Activated CD4-positive, alpha-beta T cell treated with anti-CD3 and anti-CD28 coated beads for 4 hours (primary cell): ENCODE results near the gene ENC1.
A peak's percentile ranks its signal among the peaks of the same experiment; 100 is the strongest.

Experiments
- DNase-seq, 2 donors: peaks; one replicate each; pipeline ENCODE4 v3.0.0-alpha.2; 2020

Gene ENC1

GRCh38 chr5:74598731-74599130, 41.8 kb downstream of the ENC1 start:
- DNase-seq, result no peak

- no peak for DNase-seq
Measured at GRCh38 chr5:74596927-74597326, 43.6 kb downstream of the ENC1 start.

GRCh38 chr5:74595143-74595925, 45.2 kb downstream of the ENC1 start:
- no peak for DNase-seq

- no peak for DNase-seq
Measured at GRCh38 chr5:74594137-74595040, 46.1 kb downstream of the ENC1 start.

GRCh38 chr5:74589204-74590056, 51.1 kb downstream of the ENC1 start:
- no peak for DNase-seq

GRCh38 chr5:74588415-74588814, 52.1 kb downstream of the ENC1 start:
- DNase-seq, result no peak

- DNase-seq, result no peak
Measured at GRCh38 chr5:74587890-74588289, 52.6 kb downstream of the ENC1 start.

GRCh38 chr5:74587300-74587699, 53.2 kb downstream of the ENC1 start:
- no peak for DNase-seq

GRCh38 chr5:74586856-74587255, 53.7 kb downstream of the ENC1 start:
- DNase-seq, result no peak

GRCh38 chr5:74582853-74583252, 57.7 kb downstream of the ENC1 start:
- no peak for DNase-seq

- no peak for DNase-seq
Measured at GRCh38 chr5:74581988-74582365, 58.6 kb downstream of the ENC1 start.

- no peak for DNase-seq
Measured at GRCh38 chr5:74580729-74581109, 59.8 kb downstream of the ENC1 start.

- peak; percentile 21 to 46 for DNase-seq
Measured at GRCh38 chr5:74579215-74579614, 61.3 kb downstream of the ENC1 start.

GRCh38 chr5:74578356-74579044, 62.0 kb downstream of the ENC1 start:
- no peak for DNase-seq
